ENCODE results near the gene TBC1D25.

TBC1D25 gene

GRCh38 chrX:48604701-48605100 is 65.2 kb downstream of the TBC1D25 start:
- TF ChIP-seq EZH2phosphoT487 (conservative IDR thresholded peaks at IDR 0.05; ENCODE audit: low read length) (no peak), CTCF (IDR thresholded peaks at IDR 0.05; ENCODE audit: insufficient read depth, low read length, poor library complexity, severe bottlenecking) (no peak)

DNA sequence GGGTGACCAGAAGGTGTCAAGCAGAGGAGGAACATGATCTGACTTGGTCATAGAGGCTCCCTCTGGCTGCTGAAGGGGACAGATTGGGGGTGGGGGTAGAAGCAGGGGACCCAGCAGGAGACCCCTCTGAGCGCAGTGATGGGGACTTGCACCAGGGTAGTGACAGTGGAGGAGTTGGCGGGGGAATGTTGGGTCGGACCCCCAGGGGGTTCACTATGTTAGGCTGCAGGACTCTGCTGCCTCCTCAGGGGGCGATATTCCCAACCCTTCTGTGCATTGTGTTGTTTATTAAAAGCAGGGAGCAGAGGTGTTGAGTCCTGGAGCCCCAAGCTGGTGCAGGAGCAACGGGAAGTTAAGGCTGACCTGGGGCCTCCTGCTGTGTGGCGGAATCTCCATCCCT is 66.6 kb downstream of the TBC1D25 start:
- Histone ChIP-seq H3F3A (ENCODE audit: insufficient read depth) (no peaks in the 10 kb centered on the region), H3K9me3 (ENCODE audit: insufficient read depth, low read length) (no peaks in the 10 kb centered on the region), H3K36me3 (ENCODE audit: low read length) (no peaks in the 10 kb centered on the region), H3K9me2 (replicated peaks; ENCODE audit: insufficient read depth, low read length) (no peaks in the 10 kb centered on the region), H3K27me3 (ENCODE audit: low read length) (no peaks in the 10 kb centered on the region), H3K4me3 (ENCODE audit: insufficient read depth, low read length, poor library complexity, severe bottlenecking) (no peak overlapping the region), H3K27ac (ENCODE audit: low read depth, low read length) (no peak overlapping the region), H3K9ac (ENCODE audit: low read length) (no peak overlapping the region), H3K79me2 (ENCODE audit: insufficient read depth, low read length) (no peaks in the 10 kb centered on the region), H3K4me2 (ENCODE audit: low read depth, low read length, poor library complexity, severe bottlenecking) (no peak overlapping the region), H2AFZ (ENCODE audit: low read depth, low read length, severe bottlenecking) (no peak overlapping the region), H4K20me1 (ENCODE audit: low read depth, low read length) (no peaks in the 10 kb centered on the region)
- TF ChIP-seq EZH2phosphoT487 (conservative IDR thresholded peaks at IDR 0.05; ENCODE audit: low read length) (no peak), CTCF (IDR thresholded peaks at IDR 0.05; ENCODE audit: insufficient read depth, low read length, poor library complexity, severe bottlenecking) (no peak)

More at GRCh38 chrX:48604701-48605100, 65.2 kb downstream of the TBC1D25 start:
- no peak overlapping the region for H3K9ac ChIP-seq (ENCODE audit: low read length)
- no peak overlapping the region for H3K27ac ChIP-seq (ENCODE audit: low read depth, low read length)
- H2AFZ ChIP-seq (ENCODE audit: low read depth, low read length, severe bottlenecking), result no peak overlapping the region
- no peaks in the 10 kb centered on the region for H3K36me3 ChIP-seq (ENCODE audit: low read length)
- no peaks in the 10 kb centered on the region for H3K79me2 ChIP-seq (ENCODE audit: insufficient read depth, low read length)
- no peak overlapping the region for H3K4me3 ChIP-seq (ENCODE audit: insufficient read depth, low read length, poor library complexity, severe bottlenecking)
- H4K20me1 ChIP-seq (ENCODE audit: low read depth, low read length), result no peaks in the 10 kb centered on the region
- no peak overlapping the region for H3K4me2 ChIP-seq (ENCODE audit: low read depth, low read length, poor library complexity, severe bottlenecking)
- H3K27me3 ChIP-seq (ENCODE audit: low read length), result no peaks in the 10 kb centered on the region
- H3K9me2 ChIP-seq (replicated peaks; ENCODE audit: insufficient read depth, low read length), result no peaks in the 10 kb centered on the region
- H3K9me3 ChIP-seq (ENCODE audit: insufficient read depth, low read length), result no peaks in the 10 kb centered on the region
- no peaks in the 10 kb centered on the region for H3F3A ChIP-seq (ENCODE audit: insufficient read depth)

- Histone ChIP-seq H3K4me2 (ENCODE audit: low read depth, low read length, poor library complexity, severe bottlenecking) (no peak overlapping the region), H2AFZ (ENCODE audit: low read depth, low read length, severe bottlenecking) (no peak overlapping the region), H3K79me2 (ENCODE audit: insufficient read depth, low read length) (no peaks in the 10 kb centered on the region), H3K27ac (ENCODE audit: low read depth, low read length) (no peak overlapping the region), H3K9me2 (replicated peaks; ENCODE audit: insufficient read depth, low read length) (no peaks in the 10 kb centered on the region), H3K4me3 (ENCODE audit: insufficient read depth, low read length, poor library complexity, severe bottlenecking) (no peak overlapping the region), H3K9me3 (ENCODE audit: insufficient read depth, low read length) (no peaks in the 10 kb centered on the region), H3K27me3 (ENCODE audit: low read length) (no peaks in the 10 kb centered on the region), H3K9ac (ENCODE audit: low read length) (no peak overlapping the region), H4K20me1 (ENCODE audit: low read depth, low read length) (no peaks in the 10 kb centered on the region), H3F3A (ENCODE audit: insufficient read depth) (no peaks in the 10 kb centered on the region), H3K36me3 (ENCODE audit: low read length) (no peaks in the 10 kb centered on the region)
- TF ChIP-seq CTCF (IDR thresholded peaks at IDR 0.05; ENCODE audit: insufficient read depth, low read length, poor library complexity, severe bottlenecking) (no peak), EZH2phosphoT487 (conservative IDR thresholded peaks at IDR 0.05; ENCODE audit: low read length) (no peak)
Measured at GRCh38 chrX:48611703-48612102, 72.2 kb downstream of the TBC1D25 start.

All from SU-DHL-6 (cell line).